NB4 (cell line): ENCODE measurements around the gene TRIM38.

Source experiments
- DNase-seq: peaks from one replicate; pipeline ENCODE4 v3.0.0; 2010; ENCODE audit warnings: low read depth
- H3K4me3 ChIP-seq: one replicate; pipeline ENCODE4 v1.5.1; 2011; ENCODE audit warnings: mild to moderate bottlenecking, low read depth, low read length, moderate library complexity
- CTCF ChIP-seq: IDR thresholded peaks from one replicate; pipeline ENCODE4 v1.5.1; 2012; ENCODE audit warnings: low read depth, low read length
- MAX ChIP-seq: IDR thresholded peaks from 2 replicates; pipeline ENCODE4 v1.6.1; 2011; ENCODE audit warnings: low read depth, low read length
- MYC ChIP-seq: IDR thresholded peaks from 2 replicates; pipeline ENCODE4 v1.6.1; 2011; ENCODE audit warnings: low read depth, low read length
- POLR2A ChIP-seq: IDR thresholded peaks from 2 replicates; pipeline ENCODE4 v1.6.1; 2011; ENCODE audit warnings: mild to moderate bottlenecking; ENCODE audit not compliant: insufficient read length; ENCODE audit errors: extremely low read depth

TRIM38 gene

GRCh38 chr6:25950297-25950696 lies 12.3 kb upstream of the TRIM38 start:
- no peak overlapping the region for H3K4me3 ChIP-seq
- no peak for DNase-seq
- TF ChIP-seq MAX = no peak
- TF ChIP-seq POLR2A = no peak
- TF ChIP-seq MYC = no peak
- no peak for TF ChIP-seq CTCF

GRCh38 chr6:25951296-25952032 lies 11.1 kb upstream of the TRIM38 start:
- no peak for DNase-seq
- TF ChIP-seq MYC = no peak
- no peak for TF ChIP-seq POLR2A
- TF ChIP-seq MAX = no peak
- TF ChIP-seq CTCF = no peak
- H3K4me3 ChIP-seq = no peak overlapping the region

- TF ChIP-seq MAX = no peak
- TF ChIP-seq POLR2A = no peak
- TF ChIP-seq MYC = no peak
- no peak for TF ChIP-seq CTCF
- no peak overlapping the region for H3K4me3 ChIP-seq
- DNase-seq = no peak
Measured at GRCh38 chr6:25952535-25952934, 10.1 kb upstream of the TRIM38 start.

GRCh38 chr6:25953733-25954132 lies 8.9 kb upstream of the TRIM38 start:
- H3K4me3 ChIP-seq = no peak overlapping the region
- no peak for DNase-seq
- no peak for TF ChIP-seq POLR2A
- TF ChIP-seq CTCF = no peak

GRCh38 chr6:25954756-25955155 lies 7.8 kb upstream of the TRIM38 start:
- no peak overlapping the region for H3K4me3 ChIP-seq
- no peak for DNase-seq
- TF ChIP-seq POLR2A = no peak
- no peak for TF ChIP-seq MYC
- no peak for TF ChIP-seq MAX
- no peak for TF ChIP-seq CTCF

- TF ChIP-seq CTCF (no peak), MYC (no peak), POLR2A (no peak), MAX (no peak)
- no peak overlapping the region for H3K4me3 ChIP-seq
- DNase-seq = no peak
Measured at GRCh38 chr6:25956226-25956625, 6.4 kb upstream of the TRIM38 start.
